Brain pericyte (primary cell): ENCODE data around the gene PRKCA.
A peak's percentile ranks its signal among the peaks of the same experiment; 100 is the strongest.

Experiments used
- DNase-seq: peaks from one replicate; pipeline ENCODE4 v3.0.0-alpha.2; 2012; ENCODE audit warnings: low read depth, low spot score

Gene PRKCA

GRCh38 chr17:66738301-66738700, 435.9 kb downstream of the PRKCA start:
- DNase-seq = no peak

GRCh38 chr17:66739553-66739952, 437.1 kb downstream of the PRKCA start:
- no peak for DNase-seq

- DNase-seq = no peak
Measured at GRCh38 chr17:66740226-66740625, 437.8 kb downstream of the PRKCA start.

GRCh38 chr17:66743511-66743910, 441.1 kb downstream of the PRKCA start:
- DNase-seq = no peak

- no peak for DNase-seq
Measured at GRCh38 chr17:66746736-66747135, 444.3 kb downstream of the PRKCA start.

GRCh38 chr17:66747578-66748275, 445.3 kb downstream of the PRKCA start:
- peak; percentile 39 for DNase-seq

GRCh38 chr17:66748578-66748977, 446.2 kb downstream of the PRKCA start:
- no peak for DNase-seq

- no peak for DNase-seq
Measured at GRCh38 chr17:66749217-66749832, 446.9 kb downstream of the PRKCA start.

- no peak for DNase-seq
Measured at GRCh38 chr17:66750116-66750515, 447.7 kb downstream of the PRKCA start.

GRCh38 chr17:66750781-66751543, 448.5 kb downstream of the PRKCA start:
- no peak for DNase-seq

GRCh38 chr17:66751771-66752170, 449.4 kb downstream of the PRKCA start:
- DNase-seq = no peak

- DNase-seq = no peak
Measured at GRCh38 chr17:66752411-66752810, 450.0 kb downstream of the PRKCA start.

- DNase-seq = no peak
Measured at GRCh38 chr17:66753126-66753920, 450.9 kb downstream of the PRKCA start.

GRCh38 chr17:66755101-66755943, 452.9 kb downstream of the PRKCA start:
- DNase-seq = no peak

- DNase-seq = no peak
Measured at GRCh38 chr17:66755944-66756290, 453.5 kb downstream of the PRKCA start.

- DNase-seq = no peak
Measured at GRCh38 chr17:66760324-66760723, 457.9 kb downstream of the PRKCA start.

- DNase-seq = no peak
Measured at GRCh38 chr17:66762276-66762675, 459.9 kb downstream of the PRKCA start.

GRCh38 chr17:66763056-66763455, 460.6 kb downstream of the PRKCA start:
- DNase-seq = no peak

GRCh38 chr17:66764506-66764905, 462.1 kb downstream of the PRKCA start:
- no peak for DNase-seq

GRCh38 chr17:66767154-66767933, 464.9 kb downstream of the PRKCA start:
- no peak for DNase-seq
